T follicular helper cell (primary cell): ENCODE results near the gene PREB.
A peak's percentile ranks its signal among the peaks of the same experiment; 100 is the strongest.
"Not testable (repeated sequence)": the region's sequence is repeated elsewhere in the genome, so short reads cannot be mapped to it uniquely, and the experiment has no call there.

Experiments used
- DNase-seq: peaks from one replicate; pipeline ENCODE4 v3.0.0-alpha.2; 2020; ENCODE audit warnings: low read depth
- total RNA-seq, 2 experiments: gene quantifications; one replicate each; lab custom pipeline; 2026; lab: John Stamatoyannopoulos, UW

PREB gene
- total RNA-seq = 76.7 to 87.9 reads per million in 2 experiments

GRCh38 chr2:27133905-27134780, at the start of gene PREB:
Gene PREB, minus strand, starts transcription at chr2:27134636. Its CDS starts 215 bp downstream, at chr2:27134421.
- DNase-seq = peak; percentile 96

- no peak for DNase-seq
Observed at GRCh38 chr2:27184115-27184514, 49.7 kb upstream of the PREB start.

GRCh38 chr2:27182346-27182745, 47.9 kb upstream of the PREB start:
- DNase-seq = no peak

- DNase-seq = no peak
Observed at GRCh38 chr2:27179344-27180000, 45.0 kb upstream of the PREB start.

- DNase-seq = no peak
Observed at GRCh38 chr2:27178469-27178868, 44.0 kb upstream of the PREB start.

- no peak for DNase-seq
Observed at GRCh38 chr2:27177441-27178351, 43.3 kb upstream of the PREB start.

- not testable (repeated sequence) for DNase-seq
Observed at GRCh38 chr2:27175781-27176180, 41.3 kb upstream of the PREB start.

- DNase-seq = no peak
Observed at GRCh38 chr2:27175330-27175729, 40.9 kb upstream of the PREB start.

GRCh38 chr2:27174638-27175037, 40.2 kb upstream of the PREB start:
- no peak for DNase-seq

GRCh38 chr2:27171351-27171848, 37.0 kb upstream of the PREB start:
- no peak for DNase-seq

GRCh38 chr2:27170581-27171337, 36.3 kb upstream of the PREB start:
- no peak for DNase-seq

GRCh38 chr2:27164960-27165763, 30.7 kb upstream of the PREB start:
- no peak for DNase-seq

- DNase-seq = no peak
Observed at GRCh38 chr2:27162151-27163121, 28.0 kb upstream of the PREB start.

- no peak for DNase-seq
Observed at GRCh38 chr2:27160191-27160590, 25.8 kb upstream of the PREB start.

- DNase-seq = no peak
Observed at GRCh38 chr2:27159271-27159670, 24.8 kb upstream of the PREB start.

- DNase-seq = no peak
Observed at GRCh38 chr2:27158468-27158867, 24.0 kb upstream of the PREB start.

- DNase-seq = no peak
Observed at GRCh38 chr2:27155069-27155520, 20.7 kb upstream of the PREB start.

- DNase-seq = no peak
Observed at GRCh38 chr2:27154488-27154887, 20.1 kb upstream of the PREB start.
